Nephron progenitor cell (in vitro differentiated cells): ENCODE data around the gene THUMPD2.

Source experiments
- DNase-seq: peaks from one replicate; pipeline ENCODE4 v3.0.0; 2021
- H3K27ac Mint-ChIP-seq: 2 replicates; pipeline ENCODE4 v1.8.0; 2021; ENCODE audit warnings: mild to moderate bottlenecking, moderate library complexity, mixed read lengths
- H3K27me3 Mint-ChIP-seq: 2 replicates; pipeline ENCODE4 v1.8.0; 2021; ENCODE audit warnings: mild to moderate bottlenecking, low read depth, mixed read lengths; ENCODE audit not compliant: poor library complexity
- H3K36me3 Mint-ChIP-seq: 2 replicates; pipeline ENCODE4 v1.8.0; 2021; ENCODE audit warnings: low read depth, mixed read lengths
- H3K4me1 Mint-ChIP-seq: 2 replicates; pipeline ENCODE4 v1.8.0; 2021; ENCODE audit warnings: mixed read lengths
- H3K4me3 Mint-ChIP-seq: 2 replicates; pipeline ENCODE4 v1.8.0; 2021; ENCODE audit warnings: mild to moderate bottlenecking, moderate library complexity, mixed read lengths
- H3K9me3 Mint-ChIP-seq: 2 replicates; pipeline ENCODE4 v1.8.0; 2021; ENCODE audit warnings: mild to moderate bottlenecking, moderate library complexity, mixed read lengths
- TF ChIP-seq, protein P1 (sequence below): fragments of 200-600 bp; sonication (generic); IDR thresholded peaks from 2 replicates; pipeline ENCODE4 v1.5.0; 2021; ENCODE audit warnings: antibody characterized with exemption

The THUMPD2 gene

DNA sequence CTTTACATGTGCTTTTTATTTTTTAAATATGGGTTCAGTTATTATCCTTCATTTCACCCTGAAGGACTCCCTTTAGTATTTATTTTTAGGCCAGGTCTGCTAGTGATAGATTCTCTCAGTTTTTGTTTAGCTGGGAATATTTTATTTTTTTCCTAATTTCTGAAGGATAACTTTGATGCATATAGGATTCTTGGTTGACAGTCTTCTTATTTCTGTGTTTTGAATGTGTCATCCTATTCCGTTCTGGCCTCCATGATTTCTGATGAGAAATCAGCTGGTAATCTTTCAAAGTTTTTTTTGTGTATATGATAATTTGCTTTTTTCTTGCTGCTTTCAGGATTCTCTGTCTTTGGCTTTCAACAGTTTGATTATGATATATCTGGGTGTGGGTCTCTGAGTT, 77.9 kb downstream of the THUMPD2 start:
- peaks cover 42% of the 10 kb centered on the region for H3K36me3 Mint-ChIP-seq
- no peak for DNase-seq
- peaks cover 12% of the 10 kb centered on the region for H3K4me1 Mint-ChIP-seq
- TF ChIP-seq, protein P1, sequence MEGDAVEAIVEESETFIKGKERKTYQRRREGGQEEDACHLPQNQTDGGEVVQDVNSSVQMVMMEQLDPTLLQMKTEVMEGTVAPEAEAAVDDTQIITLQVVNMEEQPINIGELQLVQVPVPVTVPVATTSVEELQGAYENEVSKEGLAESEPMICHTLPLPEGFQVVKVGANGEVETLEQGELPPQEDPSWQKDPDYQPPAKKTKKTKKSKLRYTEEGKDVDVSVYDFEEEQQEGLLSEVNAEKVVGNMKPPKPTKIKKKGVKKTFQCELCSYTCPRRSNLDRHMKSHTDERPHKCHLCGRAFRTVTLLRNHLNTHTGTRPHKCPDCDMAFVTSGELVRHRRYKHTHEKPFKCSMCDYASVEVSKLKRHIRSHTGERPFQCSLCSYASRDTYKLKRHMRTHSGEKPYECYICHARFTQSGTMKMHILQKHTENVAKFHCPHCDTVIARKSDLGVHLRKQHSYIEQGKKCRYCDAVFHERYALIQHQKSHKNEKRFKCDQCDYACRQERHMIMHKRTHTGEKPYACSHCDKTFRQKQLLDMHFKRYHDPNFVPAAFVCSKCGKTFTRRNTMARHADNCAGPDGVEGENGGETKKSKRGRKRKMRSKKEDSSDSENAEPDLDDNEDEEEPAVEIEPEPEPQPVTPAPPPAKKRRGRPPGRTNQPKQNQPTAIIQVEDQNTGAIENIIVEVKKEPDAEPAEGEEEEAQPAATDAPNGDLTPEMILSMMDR = no peak
- H3K27ac Mint-ChIP-seq = no peak overlapping the region
- H3K9me3 Mint-ChIP-seq = peaks cover 44% of the 10 kb centered on the region
- H3K4me3 Mint-ChIP-seq = no peak overlapping the region
- H3K27me3 Mint-ChIP-seq = no peaks in the 10 kb centered on the region

- H3K4me3 Mint-ChIP-seq = no peak overlapping the region
- peaks cover 37% of the 10 kb centered on the region for H3K36me3 Mint-ChIP-seq
- H3K27me3 Mint-ChIP-seq = no peaks in the 10 kb centered on the region
- H3K4me1 Mint-ChIP-seq = peaks cover 45% of the 10 kb centered on the region
- H3K9me3 Mint-ChIP-seq = peaks cover 38% of the 10 kb centered on the region
- no peak for DNase-seq
- TF ChIP-seq, protein P1 = no peak
- peak overlapping the region; percentile 49 for H3K27ac Mint-ChIP-seq
These were observed 81.6 kb downstream of the THUMPD2 start for GRCh38 chr2:39697454-39697853.

DNA sequence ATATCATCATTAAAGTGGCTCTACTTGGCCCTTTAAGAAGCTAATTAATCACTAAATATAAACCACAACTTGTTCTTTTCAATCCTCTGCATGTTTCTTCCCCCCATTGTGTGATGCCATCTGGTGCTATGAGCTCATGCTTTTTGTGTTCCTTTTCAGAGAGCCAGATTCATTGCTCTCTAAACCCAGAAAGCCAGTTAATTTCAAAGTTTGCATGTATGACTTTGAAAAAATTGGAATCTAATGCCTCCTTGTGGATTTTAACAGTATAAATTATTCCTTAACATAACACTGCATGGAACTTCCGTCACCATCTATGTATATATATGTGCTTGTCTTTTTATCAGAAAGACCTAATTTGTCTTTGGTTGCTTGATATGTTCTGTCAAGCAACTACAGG, 82.2 kb downstream of the THUMPD2 start:
- Mint-ChIP-seq H3K9me3 (peaks cover 32% of the 10 kb centered on the region), H3K27me3 (no peaks in the 10 kb centered on the region), H3K36me3 (peaks cover 35% of the 10 kb centered on the region), H3K4me3 (no peak overlapping the region), H3K4me1 (peaks cover 49% of the 10 kb centered on the region), H3K27ac (peak overlapping the region; percentile 49)
- no peak for DNase-seq
- TF ChIP-seq, protein P1 = no peak

GRCh38 chr2:39696101-39696553, 82.9 kb downstream of the THUMPD2 start:
- peaks cover 30% of the 10 kb centered on the region for H3K36me3 Mint-ChIP-seq
- no peak for DNase-seq
- peak overlapping the region; percentile 67 for H3K27ac Mint-ChIP-seq
- H3K9me3 Mint-ChIP-seq = peaks cover 28% of the 10 kb centered on the region
- TF ChIP-seq, protein P1 = no peak
- H3K27me3 Mint-ChIP-seq = no peaks in the 10 kb centered on the region
- H3K4me1 Mint-ChIP-seq = peaks cover 49% of the 10 kb centered on the region
- no peak overlapping the region for H3K4me3 Mint-ChIP-seq

DNA sequence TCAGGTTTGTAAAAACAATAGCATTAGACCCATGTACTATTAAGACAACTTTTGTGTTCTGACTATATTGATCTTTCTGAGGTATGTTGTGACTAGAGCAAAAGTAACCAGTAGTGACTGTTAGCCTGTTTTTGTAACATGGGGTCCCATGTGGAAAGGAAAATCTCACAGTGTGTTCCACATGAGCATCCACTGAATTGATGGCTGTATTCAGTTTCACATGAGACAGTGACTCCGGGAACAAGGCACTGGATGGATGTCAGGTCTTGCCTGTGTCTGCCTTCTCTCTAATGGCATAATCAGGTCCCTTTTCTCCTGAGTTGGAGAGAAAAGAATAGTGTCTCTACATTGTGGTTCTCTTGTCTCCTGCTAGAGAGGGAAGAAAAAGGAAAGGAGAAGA, 85.8 kb downstream of the THUMPD2 start:
- Mint-ChIP-seq H3K27ac (peak overlapping the region; percentile 63), H3K4me3 (no peak overlapping the region), H3K36me3 (peaks cover 25% of the 10 kb centered on the region), H3K4me1 (peaks cover 49% of the 10 kb centered on the region), H3K9me3 (peaks cover 12% of the 10 kb centered on the region), H3K27me3 (no peaks in the 10 kb centered on the region)
- TF ChIP-seq, protein P1 = no peak
- DNase-seq = peak; percentile 7

- H3K4me3 Mint-ChIP-seq = no peak overlapping the region
- H3K4me1 Mint-ChIP-seq = peaks cover 41% of the 10 kb centered on the region
- no peak overlapping the region for H3K27ac Mint-ChIP-seq
- peaks cover 12% of the 10 kb centered on the region for H3K9me3 Mint-ChIP-seq
- peaks cover 25% of the 10 kb centered on the region for H3K36me3 Mint-ChIP-seq
- no peak for DNase-seq
- H3K27me3 Mint-ChIP-seq = no peaks in the 10 kb centered on the region
- TF ChIP-seq, protein P1 = no peak
These were observed 89.2 kb downstream of the THUMPD2 start for GRCh38 chr2:39689876-39690275.
